HEK293 (cell line): ENCODE data around the gene AGT.
"Not testable (repeated sequence)": the region's sequence is repeated elsewhere in the genome, so short reads cannot be mapped to it uniquely, and the experiment has no call there.

Source experiments
- CTCF ChIA-PET: fragments of 350-600 bp; formaldehyde crosslinking; extraction: SDS; loops from one replicate; lab custom pipeline; 2021; ENCODE audit warnings: antibody characterized with exemption; lab: Yijun Ruan, JAX
- POLR2A ChIA-PET: fragments of 300-600 bp; formaldehyde crosslinking; extraction: SDS; loops from one replicate; lab custom pipeline; 2020; ENCODE audit warnings: antibody characterized with exemption, inconsistent platforms; lab: Yijun Ruan, JAX
- H3K27ac ChIP-seq: fragments of 200-500 bp; sonication (Bioruptor generic); 2 replicates; pipeline ENCODE4 v1.5.1; 2014; ENCODE audit warnings: low read depth, low read length, control low read depth, inconsistent platforms; ENCODE audit errors: extremely low read depth
- H3K36me3 ChIP-seq, 2 experiments: fragments of 200-500 bp in 1 of 2; sonication (Bioruptor generic) in 1 of 2; 1 replicate in 1 of 2; 2 replicates in 1 of 2; pipeline ENCODE4 v1.5.1; 2014 to 2017; ENCODE audit warnings: inconsistent platforms in 2 of 2, low read length in 2 of 2; ENCODE audit not compliant: control insufficient read depth in 2 of 2, insufficient read depth in 1 of 2
- H3K4me1 ChIP-seq: fragments of 200-500 bp; sonication (Bioruptor generic); 2 replicates; pipeline ENCODE4 v1.5.1; 2014; ENCODE audit warnings: mild to moderate bottlenecking, low read length, inconsistent platforms; ENCODE audit not compliant: control insufficient read depth, insufficient read depth
- H3K4me3 ChIP-seq: 2 replicates; pipeline ENCODE4 v1.5.1; 2011; ENCODE audit warnings: low read depth, mild to moderate bottlenecking, control low read depth, low read length, moderate library complexity
- H3K9me3 ChIP-seq: fragments of 200-500 bp; sonication (Bioruptor generic); 2 replicates; pipeline ENCODE4 v1.5.1; 2014; ENCODE audit warnings: low read depth, low read length, inconsistent platforms; ENCODE audit not compliant: control insufficient read depth, insufficient read depth
- WT1 ChIP-seq: fragments of 450-650 bp; formaldehyde crosslinking; IDR thresholded peaks from 2 replicates; pipeline ENCODE4 v1.5.1; 2016; ENCODE audit warnings: missing biosample characterization, missing genetic modification characterization
- ZBTB17 ChIP-seq: fragments of 450-650 bp; formaldehyde crosslinking; IDR thresholded peaks from 2 replicates; pipeline ENCODE4 v1.5.1; 2016; ENCODE audit warnings: missing biosample characterization, missing genetic modification characterization
- ZBTB48 ChIP-seq: fragments of 450-650 bp; formaldehyde crosslinking; IDR thresholded peaks from 2 replicates; pipeline ENCODE4 v1.5.1; 2016; ENCODE audit warnings: missing biosample characterization, missing genetic modification characterization
- ZBTB7A ChIP-seq: fragments of 450-650 bp; formaldehyde crosslinking; IDR thresholded peaks from 2 replicates; pipeline ENCODE4 v1.5.1; 2016; ENCODE audit warnings: low read depth, missing biosample characterization, missing genetic modification characterization
- ZBTB8A ChIP-seq: fragments of 450-650 bp; formaldehyde crosslinking; IDR thresholded peaks from 2 replicates; pipeline ENCODE4 v1.5.1; 2016; ENCODE audit warnings: missing biosample characterization, missing genetic modification characterization
- ZNF37A ChIP-seq: fragments of 450-650 bp; IDR thresholded peaks from 2 replicates; pipeline ENCODE4 v1.5.1; 2018; ENCODE audit warnings: missing biosample characterization, missing genetic modification characterization
- ZNF404 ChIP-seq: fragments of 450-650 bp; formaldehyde crosslinking; IDR thresholded peaks from 2 replicates; pipeline ENCODE4 v1.5.1; 2017; ENCODE audit warnings: missing biosample characterization, missing genetic modification characterization
- ZNF514 ChIP-seq: fragments of 450-650 bp; formaldehyde crosslinking; IDR thresholded peaks from 2 replicates; pipeline ENCODE4 v1.5.1; 2016; ENCODE audit warnings: missing biosample characterization, missing genetic modification characterization
- TF ChIP-seq, protein P1 (sequence below): fragments of 450-650 bp; formaldehyde crosslinking; IDR thresholded peaks from 2 replicates; pipeline ENCODE4 v1.5.1; 2016; ENCODE audit warnings: missing biosample characterization, missing genetic modification characterization
- TF ChIP-seq, protein P2 (sequence below): fragments of 450-650 bp; formaldehyde crosslinking; conservative IDR thresholded peaks from 2 replicates; pipeline ENCODE4 v1.5.1; 2016; ENCODE audit warnings: low read depth, missing biosample characterization, missing genetic modification characterization
- TF ChIP-seq, protein P3 (sequence below): fragments of 450-650 bp; formaldehyde crosslinking; IDR thresholded peaks from 2 replicates; pipeline ENCODE4 v1.5.1; 2016; ENCODE audit warnings: missing biosample characterization, missing genetic modification characterization
- TF ChIP-seq, protein P4 (sequence below): sonication (generic); formaldehyde crosslinking; IDR thresholded peaks from 2 replicates; pipeline ENCODE4 v1.8.1; 2022; ENCODE audit warnings: mild to moderate bottlenecking, moderate library complexity, missing genetic modification reagents

The AGT gene

DNA sequence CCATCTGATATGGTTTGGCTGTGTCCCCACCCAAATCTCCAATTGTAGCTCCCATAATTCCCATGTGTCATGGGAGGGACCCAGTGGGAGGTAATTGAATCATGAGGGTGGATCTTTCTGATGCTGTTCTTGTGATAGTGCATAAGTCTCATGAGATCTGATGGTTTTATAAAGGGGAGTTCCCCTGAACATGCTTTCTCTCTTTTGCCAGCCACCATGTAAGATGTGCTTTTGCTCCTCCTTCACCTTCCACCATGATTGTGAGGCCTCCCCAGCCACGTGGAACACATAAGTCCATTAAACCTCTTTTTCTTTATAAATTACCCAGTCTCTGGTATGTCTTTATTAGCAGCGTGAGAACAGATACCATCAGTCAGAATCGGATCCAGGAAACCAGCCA lies 2.5 kb upstream of the AGT start:
- H3K4me1 ChIP-seq, H3K27ac ChIP-seq, CTCF ChIA-PET, H3K9me3 ChIP-seq, H3K4me3 ChIP-seq, H3K36me3 ChIP-seq: not testable (repeated sequence)
- POLR2A ChIA-PET: interaction anchor here (1.0 kb wide), 1 partner anchor 11 kb away, joined by 3 read pairs; no protein-coding TSS in a partner anchor
- TF ChIP-seq, protein P1, sequence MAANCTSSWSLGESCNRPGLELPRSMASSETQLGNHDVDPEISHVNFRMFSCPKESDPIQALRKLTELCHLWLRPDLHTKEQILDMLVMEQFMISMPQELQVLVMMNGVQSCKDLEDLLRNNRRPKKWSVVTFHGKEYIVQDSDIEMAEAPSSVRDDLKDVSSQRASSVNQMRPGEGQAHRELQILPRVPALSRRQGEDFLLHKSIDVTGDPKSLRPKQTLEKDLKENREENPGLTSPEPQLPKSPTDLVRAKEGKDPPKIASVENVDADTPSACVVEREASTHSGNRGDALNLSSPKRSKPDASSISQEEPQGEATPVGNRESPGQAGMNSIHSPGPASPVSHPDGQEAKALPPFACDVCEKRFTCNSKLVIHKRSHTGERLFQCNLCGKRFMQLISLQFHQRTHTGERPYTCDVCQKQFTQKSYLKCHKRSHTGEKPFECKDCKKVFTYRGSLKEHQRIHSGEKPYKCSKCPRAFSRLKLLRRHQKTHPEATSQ: 0 out of 2 replicates have a peak, but pooled peaks have one; percentile 27

DNA sequence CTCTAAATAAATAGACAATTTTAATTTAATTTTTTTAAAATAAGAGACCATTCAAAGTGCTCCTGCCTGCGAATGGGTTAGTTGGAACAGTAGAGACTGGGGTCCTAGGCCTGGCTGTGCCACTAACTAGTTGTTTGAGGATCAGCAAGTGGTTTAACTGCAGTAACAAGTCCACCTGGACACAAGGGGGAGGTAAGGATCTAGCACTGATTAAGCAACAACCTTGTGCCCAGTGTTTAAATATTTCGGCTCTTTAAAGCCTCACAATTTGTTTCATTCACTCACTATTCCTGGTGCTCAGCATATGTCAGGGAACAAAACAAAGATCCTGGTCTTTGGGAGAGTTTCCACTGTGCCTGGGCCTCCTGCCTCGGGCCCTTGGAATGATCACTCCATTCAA lies 1.6 kb upstream of the AGT start:
- ChIA-PET POLR2A (interaction anchor here (1.0 kb wide), 1 partner anchor 11 kb away, joined by 3 read pairs; no protein-coding TSS in a partner anchor), CTCF (no interaction called here)

DNA sequence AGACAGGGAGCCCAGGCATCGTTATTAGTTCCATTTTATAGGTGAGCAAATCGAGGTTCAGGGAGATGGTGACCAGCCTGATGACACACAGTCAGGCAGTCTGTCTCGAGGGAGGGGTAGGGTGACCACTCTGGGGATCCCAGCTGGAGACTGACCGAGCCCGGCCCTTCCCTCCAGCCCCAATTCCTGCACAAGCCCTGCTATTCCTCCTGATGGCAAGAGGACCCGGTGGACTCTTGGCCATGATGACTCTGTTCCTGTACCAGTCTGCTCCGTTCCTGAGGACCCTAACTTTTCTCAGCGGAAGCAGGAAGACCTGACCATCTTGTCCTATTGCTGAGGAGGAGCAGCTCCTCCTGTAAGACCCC lies 391 bp downstream of the AGT start:
- Histone ChIP-seq H3K4me3 (no peak overlapping the region), H3K9me3 (no peaks in the 10 kb centered on the region), H3K27ac (no peak overlapping the region), H3K4me1 (no peaks in the 10 kb centered on the region), H3K36me3 (no peaks in the 10 kb centered on the region)
- CTCF ChIA-PET: interaction anchor here (0.5 to 1.3 kb wide), 2 partner anchors 45 to 94 kb away, joined by 3 to 4 read pairs; no protein-coding TSS in a partner anchor
- POLR2A ChIA-PET: no interaction called here
- TF ChIP-seq, protein P2, sequence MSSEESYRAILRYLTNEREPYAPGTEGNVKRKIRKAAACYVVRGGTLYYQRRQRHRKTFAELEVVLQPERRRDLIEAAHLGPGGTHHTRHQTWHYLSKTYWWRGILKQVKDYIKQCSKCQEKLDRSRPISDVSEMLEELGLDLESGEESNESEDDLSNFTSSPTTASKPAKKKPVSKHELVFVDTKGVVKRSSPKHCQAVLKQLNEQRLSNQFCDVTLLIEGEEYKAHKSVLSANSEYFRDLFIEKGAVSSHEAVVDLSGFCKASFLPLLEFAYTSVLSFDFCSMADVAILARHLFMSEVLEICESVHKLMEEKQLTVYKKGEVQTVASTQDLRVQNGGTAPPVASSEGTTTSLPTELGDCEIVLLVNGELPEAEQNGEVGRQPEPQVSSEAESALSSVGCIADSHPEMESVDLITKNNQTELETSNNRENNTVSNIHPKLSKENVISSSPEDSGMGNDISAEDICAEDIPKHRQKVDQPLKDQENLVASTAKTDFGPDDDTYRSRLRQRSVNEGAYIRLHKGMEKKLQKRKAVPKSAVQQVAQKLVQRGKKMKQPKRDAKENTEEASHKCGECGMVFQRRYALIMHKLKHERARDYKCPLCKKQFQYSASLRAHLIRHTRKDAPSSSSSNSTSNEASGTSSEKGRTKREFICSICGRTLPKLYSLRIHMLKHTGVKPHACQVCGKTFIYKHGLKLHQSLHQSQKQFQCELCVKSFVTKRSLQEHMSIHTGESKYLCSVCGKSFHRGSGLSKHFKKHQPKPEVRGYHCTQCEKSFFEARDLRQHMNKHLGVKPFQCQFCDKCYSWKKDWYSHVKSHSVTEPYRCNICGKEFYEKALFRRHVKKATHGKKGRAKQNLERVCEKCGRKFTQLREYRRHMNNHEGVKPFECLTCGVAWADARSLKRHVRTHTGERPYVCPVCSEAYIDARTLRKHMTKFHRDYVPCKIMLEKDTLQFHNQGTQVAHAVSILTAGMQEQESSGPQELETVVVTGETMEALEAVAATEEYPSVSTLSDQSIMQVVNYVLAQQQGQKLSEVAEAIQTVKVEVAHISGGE (tag by site-specific recombination): no peak
- TF ChIP-seq ZNF514 (tag by site-specific recombination) (no peak), ZNF37A (no peak), ZBTB48 (tag by site-specific recombination) (no peak), ZBTB17 (tag by site-specific recombination) (no peak), ZNF404 (tag by site-specific recombination) (no peak), WT1 (tag by site-specific recombination) (no peak), ZBTB7A (tag by site-specific recombination) (no peak)
- TF ChIP-seq, protein P3, sequence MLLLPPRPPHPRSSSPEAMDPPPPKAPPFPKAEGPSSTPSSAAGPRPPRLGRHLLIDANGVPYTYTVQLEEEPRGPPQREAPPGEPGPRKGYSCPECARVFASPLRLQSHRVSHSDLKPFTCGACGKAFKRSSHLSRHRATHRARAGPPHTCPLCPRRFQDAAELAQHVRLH: no peak

More for the DNA sequence above, 1.6 kb upstream of the AGT start:
- Histone ChIP-seq H3K36me3 (no peaks in the 10 kb centered on the region), H3K4me3 (no peak overlapping the region), H3K4me1 (no peaks in the 10 kb centered on the region), H3K9me3 (no peaks in the 10 kb centered on the region), H3K27ac (no peak overlapping the region)
- TF ChIP-seq, protein P4, sequence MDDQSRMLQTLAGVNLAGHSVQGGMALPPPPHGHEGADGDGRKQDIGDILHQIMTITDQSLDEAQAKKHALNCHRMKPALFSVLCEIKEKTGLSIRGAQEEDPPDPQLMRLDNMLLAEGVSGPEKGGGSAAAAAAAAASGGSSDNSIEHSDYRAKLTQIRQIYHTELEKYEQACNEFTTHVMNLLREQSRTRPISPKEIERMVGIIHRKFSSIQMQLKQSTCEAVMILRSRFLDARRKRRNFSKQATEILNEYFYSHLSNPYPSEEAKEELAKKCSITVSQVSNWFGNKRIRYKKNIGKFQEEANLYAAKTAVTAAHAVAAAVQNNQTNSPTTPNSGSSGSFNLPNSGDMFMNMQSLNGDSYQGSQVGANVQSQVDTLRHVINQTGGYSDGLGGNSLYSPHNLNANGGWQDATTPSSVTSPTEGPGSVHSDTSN: no peak
- TF ChIP-seq, protein P1: no peak
- TF ChIP-seq ZBTB8A (tag by site-specific recombination): no peak
